Skeletal muscle satellite cell (primary cell): ENCODE measurements around the gene PIK3R5.
A peak's percentile ranks its signal among the peaks of the same experiment; 100 is the strongest.
"Not testable (repeated sequence)": the region's sequence is repeated elsewhere in the genome, so short reads cannot be mapped to it uniquely, and the experiment has no call there.

Source experiments
- H3K27me3 ChIP-seq: 2 replicates; pipeline ENCODE4 v1.7.0; 2013; ENCODE audit warnings: low read length; ENCODE audit not compliant: control insufficient read depth, insufficient read depth
- H3K36me3 ChIP-seq: 2 replicates; pipeline ENCODE4 v1.7.0; 2013; ENCODE audit warnings: mild to moderate bottlenecking, control low read depth, low read length; ENCODE audit not compliant: insufficient read depth
- H3K4me1 ChIP-seq: 2 replicates; pipeline ENCODE4 v1.7.0; 2013; ENCODE audit warnings: low read length; ENCODE audit not compliant: control insufficient read depth, insufficient read depth
- H3K4me2 ChIP-seq: 2 replicates; pipeline ENCODE4 v1.7.0; 2013; ENCODE audit warnings: mild to moderate bottlenecking, low read length
- H3K4me3 ChIP-seq: 2 replicates; pipeline ENCODE4 v1.7.0; 2013; ENCODE audit warnings: low read length
- H3K9ac ChIP-seq: 2 replicates; pipeline ENCODE4 v1.7.0; 2013; ENCODE audit warnings: mild to moderate bottlenecking, low read depth, low read length, moderate library complexity
- H3K9me3 ChIP-seq: replicated peaks from 2 replicates; pipeline ENCODE4 v1.7.0; 2013; ENCODE audit warnings: mild to moderate bottlenecking, control low read depth, low read length

PIK3R5 gene

DNA sequence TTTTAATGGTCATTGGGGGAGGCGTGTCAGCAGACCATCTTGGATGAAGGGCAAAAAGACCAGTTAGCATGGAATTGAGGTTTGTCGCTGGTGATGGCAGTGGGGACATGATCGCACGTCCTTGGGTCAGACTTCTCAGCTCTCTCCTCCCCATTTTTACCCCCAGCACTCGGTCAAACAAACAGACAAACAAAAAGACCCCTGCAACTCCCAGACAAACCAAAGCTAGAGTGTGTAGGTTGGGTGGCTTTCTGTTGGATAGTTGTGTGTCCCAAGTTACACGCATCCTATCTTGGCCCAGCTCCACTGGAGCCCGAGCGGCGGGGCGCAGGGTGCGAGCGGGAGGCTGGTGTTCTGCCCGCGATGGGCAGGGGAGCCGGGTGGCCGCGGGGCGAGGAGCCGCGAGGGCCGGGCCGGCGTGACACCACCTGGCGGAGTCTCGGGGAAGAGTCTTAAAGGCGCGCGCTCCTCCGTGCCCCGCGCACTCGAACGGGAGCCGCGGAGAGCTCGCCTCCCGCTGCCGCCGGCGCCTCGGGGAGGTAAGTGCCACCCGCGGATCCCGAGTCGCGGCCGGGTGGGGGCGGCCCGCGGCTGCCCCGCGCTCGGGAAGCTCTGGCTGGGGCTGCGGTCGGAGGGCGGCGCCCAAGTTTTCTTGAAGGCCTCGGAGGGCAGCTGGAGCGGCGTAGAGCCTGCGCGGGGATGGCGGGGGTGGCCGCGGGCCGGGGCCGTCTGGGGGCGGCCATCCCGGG, 37.3 kb upstream of the PIK3R5 start:
- Histone ChIP-seq H3K27me3 (peaks cover 21% of the 10 kb centered on the region), H3K36me3 (no peaks in the 10 kb centered on the region), H3K9ac (no peak overlapping the region), H3K4me1 (no peaks in the 10 kb centered on the region), H3K9me3 (no peaks in the 10 kb centered on the region), H3K4me2 (peak overlapping the region; percentile 20), H3K4me3 (no peak overlapping the region)

DNA sequence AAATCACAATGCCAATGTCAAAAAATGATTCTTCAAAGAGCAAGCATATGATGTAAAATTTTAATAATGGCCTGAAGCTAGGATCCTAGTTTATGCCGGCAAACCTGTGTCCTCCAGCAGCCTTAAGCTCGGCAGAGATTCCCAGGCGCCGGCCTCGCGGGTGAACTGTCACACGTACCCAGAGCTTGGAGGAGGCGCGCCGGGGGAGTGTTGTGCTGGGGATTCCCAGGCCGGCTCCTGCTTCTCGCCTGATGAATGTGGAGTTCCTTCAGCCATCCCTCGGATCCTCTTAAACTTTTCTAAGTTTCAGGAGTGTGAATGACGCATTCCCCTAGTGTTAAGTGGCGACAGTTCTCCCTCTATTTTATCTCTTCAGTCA, 36.7 kb upstream of the PIK3R5 start:
- Histone ChIP-seq H3K36me3 (no peaks in the 10 kb centered on the region), H3K4me2 (no peak overlapping the region), H3K27me3 (peaks cover 21% of the 10 kb centered on the region), H3K4me3 (no peak overlapping the region), H3K4me1 (no peaks in the 10 kb centered on the region), H3K9ac (no peak overlapping the region), H3K9me3 (no peaks in the 10 kb centered on the region)

DNA sequence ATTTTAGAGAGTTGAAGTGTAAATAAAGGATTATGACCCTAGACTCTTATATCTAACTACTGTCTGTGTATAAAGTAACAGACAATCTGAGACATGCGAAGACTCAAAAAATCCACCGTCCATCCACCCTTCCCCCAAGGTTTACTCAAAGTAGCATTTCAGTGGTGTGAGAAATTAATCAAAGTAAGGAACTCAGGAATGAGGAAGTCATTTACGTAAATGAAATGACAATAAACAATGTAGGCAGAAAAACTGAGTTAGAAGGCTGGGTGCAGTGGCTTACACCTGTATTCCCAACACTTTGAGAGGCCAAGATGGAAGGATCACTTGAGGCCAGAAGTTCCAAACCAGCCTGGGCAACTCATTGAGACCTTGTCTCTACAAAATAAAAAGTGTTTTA, 36.1 kb upstream of the PIK3R5 start:
- no peaks in the 10 kb centered on the region for H3K36me3 ChIP-seq
- no peaks in the 10 kb centered on the region for H3K4me1 ChIP-seq
- no peak overlapping the region for H3K4me3 ChIP-seq
- no peak overlapping the region for H3K9ac ChIP-seq
- H3K27me3 ChIP-seq = peaks cover 21% of the 10 kb centered on the region
- H3K4me2 ChIP-seq = no peak overlapping the region
- no peaks in the 10 kb centered on the region for H3K9me3 ChIP-seq

DNA sequence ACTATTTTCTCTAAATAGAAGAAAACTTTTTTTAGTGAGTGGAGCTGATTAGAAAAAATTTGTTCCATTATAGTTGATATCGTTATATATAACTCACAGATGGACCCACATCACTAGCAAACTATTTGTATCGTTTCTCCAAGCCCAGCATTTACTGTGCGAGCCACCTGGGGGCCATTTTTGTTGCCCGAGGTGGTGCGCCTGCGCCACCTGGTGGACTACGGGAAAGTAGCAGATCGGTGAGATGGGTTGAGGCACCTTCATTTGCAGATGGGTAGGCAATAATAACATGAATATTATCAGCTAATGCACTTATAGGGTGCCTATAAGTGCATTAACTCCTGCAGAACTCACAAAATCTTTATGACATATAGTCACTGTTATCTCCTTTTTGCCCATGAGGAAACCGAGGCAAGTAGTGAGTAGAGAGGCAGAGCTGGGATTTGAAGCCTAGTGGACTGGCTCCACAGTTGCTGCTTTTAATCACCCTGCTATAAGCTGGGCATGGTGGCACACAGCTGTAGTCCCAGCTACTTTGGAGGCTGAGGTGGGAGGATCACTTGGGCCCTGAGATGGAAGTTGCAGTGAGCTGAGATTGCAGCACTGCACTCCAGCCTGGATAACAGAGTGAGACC, 32.6 kb upstream of the PIK3R5 start:
- H3K4me3 ChIP-seq = no peak overlapping the region
- H3K4me2 ChIP-seq = no peak overlapping the region
- H3K9me3 ChIP-seq = no peaks in the 10 kb centered on the region
- peaks cover 6% of the 10 kb centered on the region for H3K27me3 ChIP-seq
- H3K9ac ChIP-seq = no peak overlapping the region
- H3K4me1 ChIP-seq = no peaks in the 10 kb centered on the region
- no peaks in the 10 kb centered on the region for H3K36me3 ChIP-seq

DNA sequence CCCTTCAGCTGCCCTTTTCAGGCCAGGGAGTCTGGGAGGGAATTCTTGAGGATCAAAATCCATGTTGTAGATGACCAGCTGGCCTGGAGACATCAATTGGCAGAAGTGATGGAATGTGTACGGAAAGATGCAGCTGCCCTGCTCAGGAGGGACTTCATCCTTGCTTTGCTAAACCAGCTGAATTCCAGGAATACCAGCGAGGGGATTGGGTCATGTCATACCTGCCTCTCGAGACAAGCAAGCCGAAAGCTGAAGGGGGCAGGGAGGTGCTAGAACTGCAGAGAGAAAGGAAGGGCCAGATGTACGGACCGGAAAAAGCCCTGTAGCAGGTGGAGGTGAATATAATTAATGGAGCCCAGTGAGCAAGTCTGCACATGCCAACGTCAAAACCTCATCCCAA, 30.2 kb upstream of the PIK3R5 start:
- Histone ChIP-seq H3K4me2 (no peak overlapping the region), H3K4me1 (no peaks in the 10 kb centered on the region), H3K9me3 (no peaks in the 10 kb centered on the region), H3K27me3 (no peaks in the 10 kb centered on the region), H3K36me3 (no peaks in the 10 kb centered on the region), H3K4me3 (no peak overlapping the region), H3K9ac (no peak overlapping the region)

DNA sequence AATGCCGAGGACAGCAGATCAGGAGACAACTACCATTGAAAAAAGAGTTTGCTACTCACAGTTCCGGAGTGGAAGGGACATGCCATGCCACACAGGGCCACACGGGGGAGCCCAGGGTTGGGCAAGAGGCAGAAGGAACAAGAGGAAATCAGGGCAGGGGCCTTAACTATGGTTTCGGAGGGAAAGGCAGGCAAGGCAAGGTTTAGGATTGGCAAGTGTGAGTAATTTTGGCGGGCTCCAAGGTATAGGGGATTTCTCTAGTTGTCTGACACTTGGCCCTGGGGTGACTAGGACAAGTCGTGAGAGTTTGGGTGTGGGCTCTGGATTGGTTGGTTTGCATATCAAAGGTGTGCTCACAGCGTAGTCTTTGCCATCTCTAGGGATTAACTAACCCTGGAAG, 28.8 kb upstream of the PIK3R5 start:
- no peaks in the 10 kb centered on the region for H3K27me3 ChIP-seq
- H3K4me2 ChIP-seq = no peak overlapping the region
- no peak overlapping the region for H3K4me3 ChIP-seq
- no peak overlapping the region for H3K9ac ChIP-seq
- H3K4me1 ChIP-seq = no peaks in the 10 kb centered on the region
- no peaks in the 10 kb centered on the region for H3K36me3 ChIP-seq
- H3K9me3 ChIP-seq = no peaks in the 10 kb centered on the region

DNA sequence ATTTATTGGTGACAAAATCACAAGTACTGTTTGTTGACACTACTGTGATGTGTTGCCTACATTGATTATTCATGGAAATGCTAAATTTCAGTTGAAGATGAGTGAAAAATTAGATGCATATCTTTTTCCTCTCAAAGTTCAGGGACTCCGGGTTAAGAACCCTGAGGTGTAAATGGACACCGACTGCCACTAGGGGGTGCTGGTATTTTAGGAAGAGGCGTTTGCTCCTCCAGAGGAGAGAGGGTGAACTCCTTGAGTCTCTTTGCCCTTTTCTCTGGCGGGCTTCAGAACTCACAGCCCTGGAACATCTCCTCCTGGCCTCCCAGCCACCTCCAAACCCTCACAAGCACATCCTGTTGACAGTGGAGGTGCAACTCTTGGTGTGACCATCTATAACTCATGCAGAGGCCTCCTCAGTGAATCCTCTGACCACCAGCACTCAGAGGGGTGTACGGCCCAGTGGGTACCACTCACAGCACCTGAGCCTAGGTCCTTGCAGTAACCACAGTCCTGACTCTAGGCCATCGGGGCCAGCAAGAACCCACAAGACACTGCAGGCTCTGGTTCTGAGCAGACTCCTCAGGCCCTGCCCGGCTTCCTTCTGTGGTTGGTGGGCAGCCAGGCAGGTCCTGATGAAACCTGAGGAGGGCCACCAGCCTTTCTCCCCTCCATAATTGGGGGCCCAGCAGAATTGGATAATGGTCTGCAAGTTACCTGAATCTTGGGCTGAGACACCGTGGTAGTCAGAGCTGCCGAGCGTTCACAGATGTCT, 26.2 kb upstream of the PIK3R5 start:
- no peaks in the 10 kb centered on the region for H3K9me3 ChIP-seq
- H3K27me3 ChIP-seq = no peaks in the 10 kb centered on the region
- no peak overlapping the region for H3K4me2 ChIP-seq
- H3K9ac ChIP-seq = no peak overlapping the region
- no peak overlapping the region for H3K4me3 ChIP-seq
- no peaks in the 10 kb centered on the region for H3K36me3 ChIP-seq
- H3K4me1 ChIP-seq = no peaks in the 10 kb centered on the region

DNA sequence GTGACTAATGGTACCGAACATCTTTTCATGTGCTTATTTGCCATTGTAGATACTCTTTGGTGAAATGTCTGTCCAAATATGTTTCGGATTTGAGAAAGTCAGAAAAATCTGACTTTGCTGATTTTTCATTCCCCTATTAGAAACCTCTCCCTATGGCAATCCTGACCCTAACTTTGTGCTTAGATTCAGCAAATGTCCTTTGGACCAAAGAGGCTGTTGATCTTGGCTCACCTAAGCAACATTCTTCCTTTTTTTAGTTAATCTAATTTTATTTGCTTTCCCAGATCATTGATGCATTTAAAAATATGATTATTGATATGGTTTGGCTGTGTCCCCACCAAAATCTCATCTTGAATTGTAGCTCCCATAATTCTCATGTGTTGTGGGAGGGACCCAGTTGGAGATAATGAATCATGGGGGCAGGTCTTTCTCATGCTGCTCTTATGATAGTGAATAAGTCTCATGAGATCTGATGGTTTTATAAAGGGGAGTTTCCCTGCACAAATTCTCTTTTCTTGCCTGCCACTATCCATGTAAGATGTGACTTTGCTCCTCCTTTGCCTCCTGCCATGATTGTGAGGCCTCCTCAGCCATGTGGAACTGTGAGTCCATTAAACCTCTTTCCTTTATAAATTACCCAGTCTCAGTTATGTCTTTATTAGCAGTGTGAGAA, 22.9 kb upstream of the PIK3R5 start:
- not testable (repeated sequence) for H3K4me1 ChIP-seq, H3K4me2 ChIP-seq, H3K9me3 ChIP-seq, H3K4me3 ChIP-seq, H3K27me3 ChIP-seq, H3K9ac ChIP-seq, H3K36me3 ChIP-seq

DNA sequence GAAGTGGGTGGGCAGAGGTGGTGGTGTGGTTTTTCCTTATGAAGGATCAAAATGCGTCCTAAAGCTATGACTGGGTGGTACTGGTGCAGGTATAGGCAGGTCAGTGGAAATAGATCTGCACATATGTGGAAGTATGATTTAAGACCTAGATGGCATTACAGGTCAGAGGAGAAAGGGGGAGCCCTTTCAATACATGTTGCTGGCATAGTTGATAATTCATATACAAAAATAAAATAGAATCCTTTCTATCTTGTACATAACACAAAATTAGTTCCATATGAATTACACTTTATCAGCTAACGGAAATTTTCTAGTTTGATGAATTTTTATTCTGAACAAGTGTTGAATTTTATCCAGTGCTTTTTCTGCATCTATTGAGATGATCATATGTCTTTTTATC, 20.8 kb upstream of the PIK3R5 start:
- no peak overlapping the region for H3K4me3 ChIP-seq
- H3K9ac ChIP-seq = no peak overlapping the region
- no peaks in the 10 kb centered on the region for H3K36me3 ChIP-seq
- H3K4me2 ChIP-seq = no peak overlapping the region
- H3K4me1 ChIP-seq = no peaks in the 10 kb centered on the region
- no peaks in the 10 kb centered on the region for H3K9me3 ChIP-seq
- H3K27me3 ChIP-seq = no peaks in the 10 kb centered on the region

DNA sequence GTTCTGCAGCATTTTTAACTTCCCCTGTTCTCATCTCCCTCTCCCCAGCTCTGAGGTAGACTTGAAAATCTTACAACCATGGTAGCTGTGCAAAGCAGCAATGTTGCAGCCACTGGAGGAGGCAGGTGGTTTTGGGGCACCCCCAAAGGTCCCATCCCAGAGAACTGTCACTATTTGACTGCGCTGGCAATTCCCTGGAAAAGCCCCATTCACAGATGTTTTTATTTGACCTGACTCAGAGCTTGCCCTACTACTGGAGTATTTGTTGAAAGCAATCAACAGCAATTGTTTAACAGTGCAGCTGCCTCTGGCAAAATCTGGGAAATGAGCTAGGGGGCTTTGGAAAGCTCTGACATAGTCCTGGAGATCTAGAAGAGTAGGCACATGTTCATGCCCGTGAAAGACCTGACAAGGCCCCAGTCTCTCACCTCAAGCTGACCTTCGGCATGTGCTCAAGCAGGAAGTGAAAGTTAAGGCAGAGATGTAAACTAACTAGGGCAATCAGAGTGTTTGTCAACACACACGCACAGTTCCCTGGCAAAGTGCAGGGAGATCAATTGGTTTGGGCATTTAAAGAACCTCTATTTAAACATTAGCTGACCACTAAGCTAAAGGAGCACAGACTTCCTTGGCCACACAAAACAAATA, 19.7 kb upstream of the PIK3R5 start:
- H3K9me3 ChIP-seq = no peaks in the 10 kb centered on the region
- no peak overlapping the region for H3K4me3 ChIP-seq
- H3K4me1 ChIP-seq = no peaks in the 10 kb centered on the region

DNA sequence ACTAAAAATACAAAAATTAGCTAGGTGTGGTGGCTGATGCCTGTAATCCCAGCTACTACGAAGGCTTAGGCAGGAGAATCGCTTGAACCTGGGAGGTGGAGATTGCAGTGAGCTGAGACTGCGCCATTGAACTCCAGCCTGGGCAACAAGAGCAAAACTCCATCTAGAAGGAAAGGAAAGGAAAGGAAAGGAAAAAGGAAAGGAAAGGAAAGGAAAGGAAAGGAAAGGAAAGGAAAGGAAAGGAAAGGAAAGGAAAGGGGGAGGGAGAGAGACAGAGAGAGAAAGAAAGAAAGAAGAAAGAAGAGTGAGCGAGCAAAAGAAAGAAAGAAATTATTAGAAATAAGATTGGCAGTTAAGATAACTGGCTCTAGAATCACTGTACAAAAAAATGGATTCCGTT, 18.7 kb upstream of the PIK3R5 start:
- not testable (repeated sequence) for H3K27me3 ChIP-seq, H3K4me2 ChIP-seq, H3K36me3 ChIP-seq, H3K9ac ChIP-seq, H3K9me3 ChIP-seq, H3K4me1 ChIP-seq, H3K4me3 ChIP-seq

More for the DNA sequence above, 19.7 kb upstream of the PIK3R5 start:
- Histone ChIP-seq H3K4me2 (no peak overlapping the region), H3K9ac (no peak overlapping the region), H3K36me3 (no peaks in the 10 kb centered on the region), H3K27me3 (no peaks in the 10 kb centered on the region)
